Prostate gland (tissue), 2 donors: ENCODE results near the gene IGF1R. TPM values are rescaled to one million over a fixed set of nuclear protein-coding genes. Genes with fewer than 3 reads are reported as not detected.

Source experiments
- DNase-seq: peaks from one replicate; pipeline ENCODE4 v3.0.0-alpha.2; 2019; ENCODE audit warnings: low spot score
- H3K27ac ChIP-seq, 2 donors: fragments of 200-600 bp; sonication (generic); 2 replicates each; pipeline ENCODE4 v1.5.1; 2017 to 2019
- H3K27me3 ChIP-seq: fragments of 200-600 bp; sonication (generic); replicated peaks from 2 replicates; pipeline ENCODE4 v1.5.1; 2019; ENCODE audit not compliant: insufficient read depth
- H3K36me3 ChIP-seq, 2 donors: fragments of 200-600 bp; sonication (generic); 1 replicate in 1 of 2; 2 replicates in 1 of 2; pipeline versions ENCODE4 v1.5.1 to v1.8.1; 2017 to 2019
- H3K4me1 ChIP-seq: fragments of 200-600 bp; sonication (generic); replicated peaks from 2 replicates; pipeline ENCODE4 v1.5.1; 2019
- H3K4me3 ChIP-seq, 2 donors: fragments of 200-600 bp; sonication (generic); 2 replicates each; pipeline ENCODE4 v1.5.1; 2017 to 2019
- H3K9me3 ChIP-seq: fragments of 200-600 bp; sonication (generic); 2 replicates; pipeline ENCODE4 v1.5.1; 2017
- POLR2A ChIP-seq: fragments of 450-650 bp; IDR thresholded peaks from one replicate; pipeline ENCODE4 v1.6.1; 2016; ENCODE audit warnings: antibody characterized with exemption, mild to moderate bottlenecking
- POLR2AphosphoS5 ChIP-seq: sonication (generic); formaldehyde crosslinking; IDR thresholded peaks from one replicate; pipeline ENCODE4 v1.6.1; 2017; ENCODE audit warnings: antibody characterized with exemption
- WGBS: methylation state at CpG from one replicate; pipeline ENCODE4 v1.1.5; 2018; 5-methylcytosine and 5-hydroxymethylcytosine counted together
- intact Hi-C: fragments of 100-400 bp; cut with DNase I; formaldehyde crosslinking; loops from one replicate; pipeline ENCODE4 v1.14.2; 2022
- total RNA-seq, 2 donors: library from RNA; depleted of rRNA; stranded (reverse); fragments of >200 nt; gene quantifications; one replicate each; pipeline ENCODE4 v1.1.0, GENCODE V29; 2016
- TF ChIP-seq, protein P1 (sequence below), 4 experiments: fragments of 200-600 bp in 2 of 4; fragments of 450-650 bp in 2 of 4; sonication (generic) in 2 of 4; IDR thresholded peaks; 1 replicate in 3 of 4; 2 replicates in 1 of 4; pipeline ENCODE4 v1.5.1; 2016 to 2019; ENCODE audit warnings: antibody characterized with exemption in 4 of 4, mild to moderate bottlenecking in 2 of 4, moderate library complexity in 2 of 4

IGF1R gene
- total RNA-seq, 2 donors from 2014 or later = 190 to 216 TPM

GRCh38 chr15:98812716-98813446 is 164.5 kb downstream of the IGF1R start:
- intact Hi-C loops = no loop called here
- DNase-seq = no peak
- Histone ChIP-seq H3K27me3 (no peaks in the 10 kb centered on the region), H3K4me1 (no peaks in the 10 kb centered on the region), H3K9me3 (no peaks in the 10 kb centered on the region), H3K4me3 (no peak overlapping the region), H3K36me3 (no peaks in the 10 kb centered on the region), H3K27ac (no peak overlapping the region)
- TF ChIP-seq, protein P1, sequence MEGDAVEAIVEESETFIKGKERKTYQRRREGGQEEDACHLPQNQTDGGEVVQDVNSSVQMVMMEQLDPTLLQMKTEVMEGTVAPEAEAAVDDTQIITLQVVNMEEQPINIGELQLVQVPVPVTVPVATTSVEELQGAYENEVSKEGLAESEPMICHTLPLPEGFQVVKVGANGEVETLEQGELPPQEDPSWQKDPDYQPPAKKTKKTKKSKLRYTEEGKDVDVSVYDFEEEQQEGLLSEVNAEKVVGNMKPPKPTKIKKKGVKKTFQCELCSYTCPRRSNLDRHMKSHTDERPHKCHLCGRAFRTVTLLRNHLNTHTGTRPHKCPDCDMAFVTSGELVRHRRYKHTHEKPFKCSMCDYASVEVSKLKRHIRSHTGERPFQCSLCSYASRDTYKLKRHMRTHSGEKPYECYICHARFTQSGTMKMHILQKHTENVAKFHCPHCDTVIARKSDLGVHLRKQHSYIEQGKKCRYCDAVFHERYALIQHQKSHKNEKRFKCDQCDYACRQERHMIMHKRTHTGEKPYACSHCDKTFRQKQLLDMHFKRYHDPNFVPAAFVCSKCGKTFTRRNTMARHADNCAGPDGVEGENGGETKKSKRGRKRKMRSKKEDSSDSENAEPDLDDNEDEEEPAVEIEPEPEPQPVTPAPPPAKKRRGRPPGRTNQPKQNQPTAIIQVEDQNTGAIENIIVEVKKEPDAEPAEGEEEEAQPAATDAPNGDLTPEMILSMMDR (IDR thresholded peaks at IDR 0.05) = no peak
- no peak for TF ChIP-seq POLR2A
- TF ChIP-seq POLR2AphosphoS5 = no peak
- WGBS = 83% methylated on average over 8 of the region's 8 CpGs

- intact Hi-C loops = no loop called here
- no peak for TF ChIP-seq POLR2AphosphoS5
- TF ChIP-seq, protein P1 (IDR thresholded peaks at IDR 0.05) = no peak
- no peak for TF ChIP-seq POLR2A
- WGBS = 96% methylated on average over 4 of the region's 4 CpGs
These were observed 165.6 kb downstream of the IGF1R start for GRCh38 chr15:98813951-98814350.

DNA sequence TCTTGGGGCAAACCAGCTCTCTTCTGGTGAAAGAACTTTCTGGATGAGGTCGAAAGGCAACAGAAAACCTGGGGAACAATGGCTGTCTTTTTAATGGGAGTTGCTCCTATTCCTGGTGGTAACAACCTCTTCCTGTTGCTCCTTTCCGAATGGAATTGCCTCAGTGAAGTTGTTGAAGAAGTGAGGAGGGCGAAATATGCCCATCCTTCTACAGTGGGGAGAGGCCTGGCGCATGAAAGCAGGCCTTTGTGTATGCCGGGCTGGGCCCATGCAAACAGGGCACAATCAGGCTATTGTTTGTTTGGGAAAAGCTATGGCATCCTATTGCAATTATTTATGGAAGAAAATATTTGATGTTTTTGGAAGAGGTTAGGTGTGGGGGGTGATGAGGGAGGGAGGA is 166.9 kb downstream of the IGF1R start:
- Histone ChIP-seq H3K9me3 (no peaks in the 10 kb centered on the region), H3K36me3 (no peaks in the 10 kb centered on the region), H3K4me1 (no peaks in the 10 kb centered on the region), H3K27me3 (no peaks in the 10 kb centered on the region), H3K27ac (no peak overlapping the region), H3K4me3 (no peak overlapping the region)
- intact Hi-C loops = no loop called here
- TF ChIP-seq POLR2A (no peak), POLR2AphosphoS5 (no peak)
- DNase-seq = no peak
- WGBS = 68% methylated on average over 5 of the region's 5 CpGs

More at GRCh38 chr15:98813951-98814350, 165.6 kb downstream of the IGF1R start:
- Histone ChIP-seq H3K27me3 (no peaks in the 10 kb centered on the region), H3K4me1 (no peaks in the 10 kb centered on the region), H3K4me3 (no peak overlapping the region), H3K9me3 (no peaks in the 10 kb centered on the region), H3K36me3 (no peaks in the 10 kb centered on the region), H3K27ac (no peak overlapping the region)
- no peak for DNase-seq

GRCh38 chr15:98817745-98818144 is 169.4 kb downstream of the IGF1R start:
- Histone ChIP-seq H3K4me1 (no peaks in the 10 kb centered on the region), H3K4me3 (no peak overlapping the region), H3K27ac (no peak overlapping the region), H3K9me3 (no peaks in the 10 kb centered on the region), H3K27me3 (no peaks in the 10 kb centered on the region), H3K36me3 (no peaks in the 10 kb centered on the region)
- WGBS = 97% methylated on average over 2 of the region's 2 CpGs
- DNase-seq = no peak
- intact Hi-C loops = no loop called here
- TF ChIP-seq, protein P1 (IDR thresholded peaks at IDR 0.05) = no peak
- TF ChIP-seq POLR2A (no peak), POLR2AphosphoS5 (no peak)

DNA sequence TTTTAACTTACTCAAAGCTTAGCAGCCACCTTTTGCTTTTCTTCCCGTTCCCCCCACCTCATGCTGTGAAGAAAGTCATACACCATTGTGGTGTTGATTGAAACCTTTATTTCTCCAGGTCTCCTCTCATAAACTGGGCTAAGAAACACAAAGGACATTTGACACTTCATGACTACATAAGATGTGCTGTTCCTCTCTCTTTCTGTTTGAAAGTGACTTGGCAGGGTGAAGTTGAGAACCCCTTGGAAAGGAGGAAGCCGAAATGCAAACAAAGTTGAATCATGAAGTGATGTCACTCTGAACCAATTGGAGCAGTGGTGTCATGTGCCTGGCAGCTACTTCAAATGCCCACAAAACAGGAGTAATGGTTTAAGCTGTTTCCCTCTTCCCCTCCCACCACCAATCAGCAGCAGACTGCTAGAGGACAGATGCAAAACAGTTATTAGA is 174.7 kb downstream of the IGF1R start:
- no peaks in the 10 kb centered on the region for H3K4me1 ChIP-seq
- no peaks in the 10 kb centered on the region for H3K36me3 ChIP-seq
- no peak for TF ChIP-seq POLR2A
- TF ChIP-seq, protein P1 (IDR thresholded peaks at IDR 0.05) = no peak
- TF ChIP-seq POLR2AphosphoS5 = no peak
- WGBS = 17% methylated on average over 2 of the region's 2 CpGs
- intact Hi-C loops = no loop called here
- no peak overlapping the region for H3K4me3 ChIP-seq
- H3K9me3 ChIP-seq = no peaks in the 10 kb centered on the region
- peak overlapping the region in 1 of 2 donors; percentile 11 for H3K27ac ChIP-seq
- H3K27me3 ChIP-seq = no peaks in the 10 kb centered on the region
- no peak for DNase-seq
